OCI-M1 (cell line): ENCODE measurements around the gene TLK1.
"Not testable (repeated sequence)": the region's sequence is repeated elsewhere in the genome, so short reads cannot be mapped to it uniquely, and the experiment has no call there.

Source experiments
- DNase-seq: peaks from one replicate; lab custom pipeline; 2025; lab: John Stamatoyannopoulos, UW

TLK1 gene

GRCh38 chr2:171081649-171082111, 79.0 kb downstream of the TLK1 start:
- no peak for DNase-seq

GRCh38 chr2:171080607-171081006, 80.1 kb downstream of the TLK1 start:
- DNase-seq: no peak

- not testable (repeated sequence) for DNase-seq
Observed at GRCh38 chr2:171076422-171076821, 84.3 kb downstream of the TLK1 start.

- no peak for DNase-seq
Observed at GRCh38 chr2:171072164-171072563, 88.5 kb downstream of the TLK1 start.

GRCh38 chr2:171069286-171069956, 91.3 kb downstream of the TLK1 start:
- no peak for DNase-seq

GRCh38 chr2:171066110-171066509, 94.6 kb downstream of the TLK1 start:
- DNase-seq: no peak

GRCh38 chr2:171057575-171057974, 103.1 kb downstream of the TLK1 start:
- no peak for DNase-seq

GRCh38 chr2:171056307-171056706, 104.4 kb downstream of the TLK1 start:
- no peak for DNase-seq

- no peak for DNase-seq
Observed at GRCh38 chr2:171049691-171050090, 111.0 kb downstream of the TLK1 start.

GRCh38 chr2:171046048-171046560, 114.6 kb downstream of the TLK1 start:
- no peak for DNase-seq

- no peak for DNase-seq
Observed at GRCh38 chr2:171044416-171044815, 116.3 kb downstream of the TLK1 start.

- no peak for DNase-seq
Observed at GRCh38 chr2:171042253-171042969, 118.3 kb downstream of the TLK1 start.

GRCh38 chr2:171036532-171036931, 124.2 kb downstream of the TLK1 start:
- DNase-seq: no peak

GRCh38 chr2:171034315-171034714, 126.4 kb downstream of the TLK1 start:
- DNase-seq: no peak

- DNase-seq: no peak
Observed at GRCh38 chr2:171025214-171025613, 135.5 kb downstream of the TLK1 start.

- DNase-seq: no peak
Observed at GRCh38 chr2:171018522-171018921, 142.2 kb downstream of the TLK1 start.

- DNase-seq: no peak
Observed at GRCh38 chr2:171016125-171016524, 144.6 kb downstream of the TLK1 start.

- no peak for DNase-seq
Observed at GRCh38 chr2:171013851-171014250, 146.8 kb downstream of the TLK1 start.

GRCh38 chr2:171009386-171009785, 151.3 kb downstream of the TLK1 start:
- DNase-seq: no peak

GRCh38 chr2:171008550-171009205, 152.0 kb downstream of the TLK1 start:
- DNase-seq: no peak

GRCh38 chr2:171004833-171005232, 155.9 kb downstream of the TLK1 start:
- DNase-seq: no peak

- DNase-seq: no peak
Observed at GRCh38 chr2:171004363-171004762, 156.3 kb downstream of the TLK1 start.

GRCh38 chr2:170999654-171000053, 161.0 kb downstream of the TLK1 start:
- DNase-seq: no peak
